ENCODE data around the gene PDE9A.

GRCh38 chr21:42637267-42638041 lies 16.0 kb upstream of the PDE9A start:
- TF ChIP-seq CBFB (CRISPR knock-in tag; IDR thresholded peaks at IDR 0.05; ENCODE audit: low read depth), result no peak
- no peak for TF ChIP-seq ATF6 (CRISPR knock-in tag; IDR thresholded peaks at IDR 0.05)
- no peak for TF ChIP-seq ATF3 (CRISPR knock-in tag; conservative IDR thresholded peaks at IDR 0.05)
- no peak for TF ChIP-seq CTCF (IDR thresholded peaks at IDR 0.05)
- no peak for TF ChIP-seq USF2 (CRISPR knock-in tag; IDR thresholded peaks at IDR 0.05)
- no peak for TF ChIP-seq ZNF121 (CRISPR knock-in tag; IDR thresholded peaks at IDR 0.05)
- TF ChIP-seq ARID4B (CRISPR knock-in tag; IDR thresholded peaks at IDR 0.05; ENCODE audit: borderline replicate concordance), result 0 out of 2 replicates have a peak, but pooled peaks have one; percentile 50
- no peak for TF ChIP-seq AFF4 (CRISPR knock-in tag; IDR thresholded peaks at IDR 0.05; ENCODE audit: borderline replicate concordance)
- no peak for TF ChIP-seq ZNF512 (CRISPR knock-in tag; IDR thresholded peaks at IDR 0.05; ENCODE audit: borderline replicate concordance)

Measured in WTC11 (cell line).